ENCODE data around the gene CLEC4A.

- TF ChIP-seq, protein P1, sequence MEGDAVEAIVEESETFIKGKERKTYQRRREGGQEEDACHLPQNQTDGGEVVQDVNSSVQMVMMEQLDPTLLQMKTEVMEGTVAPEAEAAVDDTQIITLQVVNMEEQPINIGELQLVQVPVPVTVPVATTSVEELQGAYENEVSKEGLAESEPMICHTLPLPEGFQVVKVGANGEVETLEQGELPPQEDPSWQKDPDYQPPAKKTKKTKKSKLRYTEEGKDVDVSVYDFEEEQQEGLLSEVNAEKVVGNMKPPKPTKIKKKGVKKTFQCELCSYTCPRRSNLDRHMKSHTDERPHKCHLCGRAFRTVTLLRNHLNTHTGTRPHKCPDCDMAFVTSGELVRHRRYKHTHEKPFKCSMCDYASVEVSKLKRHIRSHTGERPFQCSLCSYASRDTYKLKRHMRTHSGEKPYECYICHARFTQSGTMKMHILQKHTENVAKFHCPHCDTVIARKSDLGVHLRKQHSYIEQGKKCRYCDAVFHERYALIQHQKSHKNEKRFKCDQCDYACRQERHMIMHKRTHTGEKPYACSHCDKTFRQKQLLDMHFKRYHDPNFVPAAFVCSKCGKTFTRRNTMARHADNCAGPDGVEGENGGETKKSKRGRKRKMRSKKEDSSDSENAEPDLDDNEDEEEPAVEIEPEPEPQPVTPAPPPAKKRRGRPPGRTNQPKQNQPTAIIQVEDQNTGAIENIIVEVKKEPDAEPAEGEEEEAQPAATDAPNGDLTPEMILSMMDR (IDR thresholded peaks at IDR 0.05; ENCODE audit: poor library complexity, severe bottlenecking), result no peak
- no peak for TF ChIP-seq TAF1 (IDR thresholded peaks at IDR 0.05; ENCODE audit: low read depth)
Measured at GRCh38 chr12:8075935-8076334, 47.5 kb upstream of the CLEC4A start.
